Jurkat, Clone E6-1 (cell line): ENCODE results near the gene ZBTB40.

Source experiments
- DNase-seq: peaks from one replicate; pipeline ENCODE4 v3.0.0-alpha.2; 2011; ENCODE audit warnings: low read depth, low spot score
- H3K4me3 ChIP-seq: 2 replicates; pipeline ENCODE4 v1.5.1; 2011; ENCODE audit warnings: mild to moderate bottlenecking, low read length, control low read depth, moderate library complexity

Gene ZBTB40

GRCh38 chr1:22543679-22544078 is 92.0 kb downstream of the ZBTB40 start:
- no peak for DNase-seq
- H3K4me3 ChIP-seq = no peak overlapping the region

GRCh38 chr1:22544606-22545005 is 93.0 kb downstream of the ZBTB40 start:
- no peak overlapping the region for H3K4me3 ChIP-seq
- no peak for DNase-seq

GRCh38 chr1:22545141-22545540 is 93.5 kb downstream of the ZBTB40 start:
- no peak for DNase-seq
- H3K4me3 ChIP-seq = no peak overlapping the region

GRCh38 chr1:22547186-22547817 is 95.7 kb downstream of the ZBTB40 start:
- DNase-seq = no peak
- H3K4me3 ChIP-seq = no peak overlapping the region

GRCh38 chr1:22547818-22548462 is 96.3 kb downstream of the ZBTB40 start:
- DNase-seq = no peak
- H3K4me3 ChIP-seq = no peak overlapping the region

- no peak for DNase-seq
- H3K4me3 ChIP-seq = no peak overlapping the region
Measured at GRCh38 chr1:22550021-22550420, 98.4 kb downstream of the ZBTB40 start.

- H3K4me3 ChIP-seq = no peak overlapping the region
- no peak for DNase-seq
Measured at GRCh38 chr1:22551591-22551990, 99.9 kb downstream of the ZBTB40 start.

- DNase-seq = no peak
- no peak overlapping the region for H3K4me3 ChIP-seq
Measured at GRCh38 chr1:22552021-22552420, 100.4 kb downstream of the ZBTB40 start.

GRCh38 chr1:22553104-22553880 is 101.6 kb downstream of the ZBTB40 start:
- DNase-seq = no peak

GRCh38 chr1:22553991-22554522 is 102.4 kb downstream of the ZBTB40 start:
- H3K4me3 ChIP-seq = no peak overlapping the region
- no peak for DNase-seq

More at GRCh38 chr1:22553104-22553880, 101.6 kb downstream of the ZBTB40 start:
- H3K4me3 ChIP-seq = no peak overlapping the region

- no peak overlapping the region for H3K4me3 ChIP-seq
- no peak for DNase-seq
Measured at GRCh38 chr1:22555371-22555656, 103.7 kb downstream of the ZBTB40 start.

- DNase-seq = no peak
- no peak overlapping the region for H3K4me3 ChIP-seq
Measured at GRCh38 chr1:22556391-22557104, 104.9 kb downstream of the ZBTB40 start.

GRCh38 chr1:22557341-22557950 is 105.8 kb downstream of the ZBTB40 start:
- H3K4me3 ChIP-seq = no peak overlapping the region
- no peak for DNase-seq

GRCh38 chr1:22562584-22563583 is 111.2 kb downstream of the ZBTB40 start, which contains the start of gene EPHA8:
Gene EPHA8 (plus strand): TSS chr1:22563489. CDS start chr1:22563636, 147 bp downstream.
- H3K4me3 ChIP-seq = no peak within 1 kb of the TSS
- no peak for DNase-seq

GRCh38 chr1:22563671-22564602 is 112.3 kb downstream of the ZBTB40 start:
- H3K4me3 ChIP-seq = no peak overlapping the region
- DNase-seq = no peak

GRCh38 chr1:22566161-22566560 is 114.5 kb downstream of the ZBTB40 start:
- no peak overlapping the region for H3K4me3 ChIP-seq
- no peak for DNase-seq

- H3K4me3 ChIP-seq = no peak overlapping the region
- DNase-seq = no peak
Measured at GRCh38 chr1:22567197-22567596, 115.5 kb downstream of the ZBTB40 start.
